ENCODE measurements around the gene APOL2.

Gene APOL2

GRCh38 chr22:36249160-36249559, 9.8 kb upstream of the APOL2 start:
- Histone ChIP-seq H3K4me2 (no peak overlapping the region), H3K4me1 (peaks cover 18 to 21% (median 19%) of the 10 kb centered on the region in 10 experiments), H4K20me1 (no peaks in the 10 kb centered on the region), H3K9ac (no peak overlapping the region), H3K27ac (no peak overlapping the region), H3K9me3 (replicated peaks in 1 of 11) (peaks cover 13 to 23% (median 18%) of the 10 kb centered on the region in 11 experiments), H3K36me3 (no peaks in the 10 kb centered on the region; a peak in 1 of 22 replicates), H3K27me3 (no peaks in the 10 kb centered on the region), H3K4me3 (no peak overlapping the region)
- TF ChIP-seq Cebpa-rat (IDR thresholded peaks at IDR 0.05): no peak

- H3K27me3 ChIP-seq: no peaks in the 10 kb centered on the region
- H3K9me3 ChIP-seq (replicated peaks in 1 of 11): peaks cover 13 to 31% (median 26%) of the 10 kb centered on the region in 11 experiments
- no peaks in the 10 kb centered on the region for H4K20me1 ChIP-seq
- H3K4me1 ChIP-seq: peaks cover 6 to 9% (median 7%) of the 10 kb centered on the region in 10 experiments
- H3K27ac ChIP-seq: no peak overlapping the region
- H3K4me3 ChIP-seq: no peak overlapping the region
- no peaks in the 10 kb centered on the region; a peak in 1 of 22 replicates for H3K36me3 ChIP-seq
- H3K9ac ChIP-seq: no peak overlapping the region
- TF ChIP-seq Cebpa-rat (IDR thresholded peaks at IDR 0.05): no peak
- no peak overlapping the region for H3K4me2 ChIP-seq
Measured at GRCh38 chr22:36247955-36248354, 8.6 kb upstream of the APOL2 start.

GRCh38 chr22:36246718-36247117, 7.4 kb upstream of the APOL2 start:
- no peak for TF ChIP-seq Cebpa-rat (IDR thresholded peaks at IDR 0.05)
- H3K9me3 ChIP-seq (replicated peaks in 1 of 11): peaks cover 13 to 37% (median 32%) of the 10 kb centered on the region in 11 experiments

GRCh38 chr22:36245805-36246356, 6.6 kb upstream of the APOL2 start:
- H3K4me2 ChIP-seq: no peak overlapping the region
- no peaks in the 10 kb centered on the region for H4K20me1 ChIP-seq
- no peak overlapping the region for H3K27ac ChIP-seq
- no peak overlapping the region for H3K4me3 ChIP-seq
- no peaks in the 10 kb centered on the region for H3K27me3 ChIP-seq
- H3K9me3 ChIP-seq (replicated peaks in 1 of 11): peaks cover 13 to 37% (median 32%) of the 10 kb centered on the region in 11 experiments
- H3K9ac ChIP-seq: no peak overlapping the region
- TF ChIP-seq Cebpa-rat (IDR thresholded peaks at IDR 0.05): no peak
- no peaks in the 10 kb centered on the region; a peak in 1 of 22 replicates for H3K36me3 ChIP-seq
- H3K4me1 ChIP-seq: no peaks in the 10 kb centered on the region

More at GRCh38 chr22:36246718-36247117, 7.4 kb upstream of the APOL2 start:
- Histone ChIP-seq H3K4me2 (no peak overlapping the region), H3K27me3 (no peaks in the 10 kb centered on the region), H4K20me1 (no peaks in the 10 kb centered on the region), H3K36me3 (no peaks in the 10 kb centered on the region; a peak in 1 of 22 replicates), H3K4me1 (no peaks in the 10 kb centered on the region), H3K9ac (no peak overlapping the region), H3K27ac (no peak overlapping the region), H3K4me3 (no peak overlapping the region)

GRCh38 chr22:36244522-36245391, 5.4 kb upstream of the APOL2 start:
- H3K36me3 ChIP-seq: no peaks in the 10 kb centered on the region; a peak in 1 of 22 replicates
- H3K27me3 ChIP-seq: no peaks in the 10 kb centered on the region
- H3K9me3 ChIP-seq (replicated peaks in 1 of 11): peaks cover 13 to 37% (median 32%) of the 10 kb centered on the region in 11 experiments
- H3K4me3 ChIP-seq: no peak overlapping the region
- no peak overlapping the region for H3K4me2 ChIP-seq
- no peaks in the 10 kb centered on the region for H4K20me1 ChIP-seq
- H3K27ac ChIP-seq: no peak overlapping the region
- no peak overlapping the region for H3K9ac ChIP-seq
- no peak for TF ChIP-seq Cebpa-rat (IDR thresholded peaks at IDR 0.05)
- peaks cover 1 to 4% (median 3%) of the 10 kb centered on the region in 10 experiments; a peak in 13 of 20 replicates for H3K4me1 ChIP-seq

- no peak overlapping the region for H3K9ac ChIP-seq
Measured at GRCh38 chr22:36243986-36244385, 4.7 kb upstream of the APOL2 start.

GRCh38 chr22:36239150-36239400, 252 bp downstream of the APOL2 start:
- TF ChIP-seq Cebpa-rat (IDR thresholded peaks at IDR 0.05): no peak
- Histone ChIP-seq H3K9ac (peak overlapping the region; percentile 75 to 88 (median 83)), H3K36me3 (peaks cover 0 to 29% (median 18%) of the 10 kb centered on the region in 11 experiments; a peak in 15 of 22 replicates), H3K4me3 (peak overlapping the region; percentile 65 to 87 (median 76)), H4K20me1 (peaks cover 0 to 16% (median 4%) of the 10 kb centered on the region in 11 experiments; a peak in 8 of 22 replicates), H3K27me3 (no peaks in the 10 kb centered on the region), H3K9me3 (replicated peaks in 1 of 11) (peaks cover 0 to 19% (median 15%) of the 10 kb centered on the region in 11 experiments; a peak in 14 of 22 replicates), H3K27ac (peak overlapping the region; percentile 63 to 90 (median 80)), H3K4me1 (peaks cover 29 to 49% (median 35%) of the 10 kb centered on the region in 10 experiments), H3K4me2 (peak overlapping the region; percentile 93 to 100 (median 97))

More at GRCh38 chr22:36243986-36244385, 4.7 kb upstream of the APOL2 start:
- Histone ChIP-seq H4K20me1 (no peaks in the 10 kb centered on the region), H3K4me1 (peaks cover 4 to 8% (median 6%) of the 10 kb centered on the region in 10 experiments; a peak in 14 of 20 replicates), H3K27ac (no peak overlapping the region), H3K36me3 (no peaks in the 10 kb centered on the region; a peak in 1 of 22 replicates), H3K9me3 (replicated peaks in 1 of 11) (peaks cover 12 to 35% (median 26%) of the 10 kb centered on the region in 11 experiments), H3K27me3 (no peaks in the 10 kb centered on the region), H3K4me2 (no peak overlapping the region), H3K4me3 (no peak overlapping the region)
- no peak for TF ChIP-seq Cebpa-rat (IDR thresholded peaks at IDR 0.05)

GRCh38 chr22:36238373-36239149, 766 bp downstream of the APOL2 start:
- H3K27ac ChIP-seq: peak overlapping the region; percentile 63 to 90 (median 80)

More at GRCh38 chr22:36238373-36239149, 766 bp downstream of the APOL2 start:
- peaks cover 0 to 16% (median 14%) of the 10 kb centered on the region in 11 experiments; a peak in 14 of 22 replicates for H3K9me3 ChIP-seq (replicated peaks in 1 of 11)
- peak overlapping the region; percentile 93 to 100 (median 97) for H3K4me2 ChIP-seq
- peaks cover 0 to 19% (median 4%) of the 10 kb centered on the region in 11 experiments; a peak in 8 of 22 replicates for H4K20me1 ChIP-seq
- H3K9ac ChIP-seq: peak overlapping the region; percentile 75 to 88 (median 83)
- H3K27me3 ChIP-seq: no peaks in the 10 kb centered on the region
- H3K4me1 ChIP-seq: peaks cover 29 to 54% (median 35%) of the 10 kb centered on the region in 10 experiments
- TF ChIP-seq Cebpa-rat (IDR thresholded peaks at IDR 0.05): no peak
- H3K36me3 ChIP-seq: peaks cover 0 to 34% (median 22%) of the 10 kb centered on the region in 11 experiments; a peak in 17 of 22 replicates
- H3K4me3 ChIP-seq: peak overlapping the region; percentile 65 to 87 (median 76)
